Gastrocnemius medialis (tissue), 4 donors: ENCODE measurements around the gene CIROP.

Source experiments
- CTCF ChIP-seq, 5 experiments: fragments of 450-650 bp in 3 of 5; fragments of 200-600 bp in 2 of 5; sonication (generic) in 2 of 5; IDR thresholded peaks in 4 of 5; conservative IDR thresholded peaks in 1 of 5; 1 replicate in 4 of 5; 2 replicates in 1 of 5; pipeline ENCODE4 v1.5.1; 2016 to 2019; ENCODE audit warnings: antibody characterized with exemption in 5 of 5, mild to moderate bottlenecking in 3 of 5, moderate library complexity in 3 of 5
- POLR2A ChIP-seq, 2 donors: fragments of 450-650 bp; IDR thresholded peaks; one replicate each; pipeline ENCODE4 v1.6.1; 2017; ENCODE audit warnings: antibody characterized with exemption in 2 of 2, mild to moderate bottlenecking in 2 of 2, moderate library complexity in 2 of 2

GRCh38 chr14:23146980-23147379 is 42.2 kb upstream of the CIROP start:
- TF ChIP-seq CTCF (IDR thresholded peaks at IDR 0.05 in 4 of 5, conservative IDR thresholded peaks at IDR 0.05 in 1 of 5) (no peak), POLR2A (IDR thresholded peaks at IDR 0.05) (no peak)
